ENCODE results near the gene RLBP1. TPM values are rescaled to one million over a fixed set of nuclear protein-coding genes. Genes with fewer than 3 reads are reported as not detected.

Gene RLBP1
- total and polyA plus RNA-seq, 12 donors = 0.10 to 0.16 TPM; not detected in 10

GRCh38 chr15:89199746-89200145, 21.6 kb downstream of the RLBP1 start:
- Histone ChIP-seq H3K4me3 (no peak overlapping the region), H3K27me3 (no peaks in the 10 kb centered on the region), H3K9me3 (replicated peaks in 1 of 3) (no peaks in the 10 kb centered on the region), H3K27ac (no peak overlapping the region), H3K4me1 (replicated peaks in 1 of 2) (no peaks in the 10 kb centered on the region), H3K36me3 (replicated peaks in 1 of 2) (peaks cover 0 to 40% of the 10 kb centered on the region in 2 donors)
- 52 to 94% (median 73%) methylated on average over 4 to 6 of the region's 6 CpGs for WGBS, 4 donors
- intact Hi-C loops (cut with DNase I) = no loop called here
- no peak for TF ChIP-seq CTCF (IDR thresholded peaks at IDR 0.05)
- TF ChIP-seq POLR2A (IDR thresholded peaks at IDR 0.05) = no peak
- DNase-seq = no peak

- no peaks in the 10 kb centered on the region for H3K9me3 ChIP-seq (replicated peaks in 1 of 3)
- H3K36me3 ChIP-seq (replicated peaks in 1 of 2) = peaks cover 0 to 48% of the 10 kb centered on the region in 2 donors
- 94 to 98% (median 95%) methylated on average over 2 to 3 of the region's 3 CpGs for WGBS, 4 donors
- intact Hi-C loops (cut with DNase I) = no loop called here
- no peak overlapping the region for H3K27ac ChIP-seq
- TF ChIP-seq CTCF (IDR thresholded peaks at IDR 0.05) = no peak
- TF ChIP-seq POLR2A (IDR thresholded peaks at IDR 0.05) = no peak
- DNase-seq = no peak
- H3K27me3 ChIP-seq = no peaks in the 10 kb centered on the region
- H3K4me1 ChIP-seq (replicated peaks in 1 of 2) = no peaks in the 10 kb centered on the region
- no peak overlapping the region for H3K4me3 ChIP-seq
These were observed 22.4 kb downstream of the RLBP1 start for GRCh38 chr15:89198934-89199333.

- WGBS, 4 donors = 89 to 100% (median 95%) methylated on average over 2 of the region's 2 CpGs
- H3K36me3 ChIP-seq (replicated peaks in 1 of 2) = peaks cover 0 to 55% of the 10 kb centered on the region in 2 donors
- H3K27ac ChIP-seq = peak overlapping the region in 1 of 5 donors; percentile 1
- H3K4me1 ChIP-seq (replicated peaks in 1 of 2) = no peaks in the 10 kb centered on the region
- H3K4me3 ChIP-seq = no peak overlapping the region
- no peaks in the 10 kb centered on the region for H3K9me3 ChIP-seq (replicated peaks in 1 of 3)
- no peak for TF ChIP-seq CTCF (IDR thresholded peaks at IDR 0.05)
- no peak for TF ChIP-seq POLR2A (IDR thresholded peaks at IDR 0.05)
- no peak for DNase-seq
- H3K27me3 ChIP-seq = no peaks in the 10 kb centered on the region
- intact Hi-C loops (cut with DNase I) = no loop called here
These were observed 23.2 kb downstream of the RLBP1 start for GRCh38 chr15:89198196-89198595.

GRCh38 chr15:89197503-89197971, 23.8 kb downstream of the RLBP1 start:
- Histone ChIP-seq H3K27me3 (no peaks in the 10 kb centered on the region), H3K36me3 (replicated peaks in 1 of 2) (peaks cover 0 to 61% of the 10 kb centered on the region in 2 donors), H3K27ac (no peak overlapping the region), H3K4me3 (no peak overlapping the region), H3K9me3 (replicated peaks in 1 of 3) (no peaks in the 10 kb centered on the region), H3K4me1 (replicated peaks in 1 of 2) (no peaks in the 10 kb centered on the region)
- intact Hi-C loops (cut with DNase I) = no loop called here
- WGBS, 4 donors = 43 to 64% (median 57%) methylated on average over 4 of the region's 4 CpGs
- TF ChIP-seq POLR2A (IDR thresholded peaks at IDR 0.05) (no peak), CTCF (IDR thresholded peaks at IDR 0.05) (no peak)
- peak in 2 of 7 donors; percentile 15 to 27 for DNase-seq
